ENCODE measurements around the gene PHLPP1.

Gene PHLPP1

DNA sequence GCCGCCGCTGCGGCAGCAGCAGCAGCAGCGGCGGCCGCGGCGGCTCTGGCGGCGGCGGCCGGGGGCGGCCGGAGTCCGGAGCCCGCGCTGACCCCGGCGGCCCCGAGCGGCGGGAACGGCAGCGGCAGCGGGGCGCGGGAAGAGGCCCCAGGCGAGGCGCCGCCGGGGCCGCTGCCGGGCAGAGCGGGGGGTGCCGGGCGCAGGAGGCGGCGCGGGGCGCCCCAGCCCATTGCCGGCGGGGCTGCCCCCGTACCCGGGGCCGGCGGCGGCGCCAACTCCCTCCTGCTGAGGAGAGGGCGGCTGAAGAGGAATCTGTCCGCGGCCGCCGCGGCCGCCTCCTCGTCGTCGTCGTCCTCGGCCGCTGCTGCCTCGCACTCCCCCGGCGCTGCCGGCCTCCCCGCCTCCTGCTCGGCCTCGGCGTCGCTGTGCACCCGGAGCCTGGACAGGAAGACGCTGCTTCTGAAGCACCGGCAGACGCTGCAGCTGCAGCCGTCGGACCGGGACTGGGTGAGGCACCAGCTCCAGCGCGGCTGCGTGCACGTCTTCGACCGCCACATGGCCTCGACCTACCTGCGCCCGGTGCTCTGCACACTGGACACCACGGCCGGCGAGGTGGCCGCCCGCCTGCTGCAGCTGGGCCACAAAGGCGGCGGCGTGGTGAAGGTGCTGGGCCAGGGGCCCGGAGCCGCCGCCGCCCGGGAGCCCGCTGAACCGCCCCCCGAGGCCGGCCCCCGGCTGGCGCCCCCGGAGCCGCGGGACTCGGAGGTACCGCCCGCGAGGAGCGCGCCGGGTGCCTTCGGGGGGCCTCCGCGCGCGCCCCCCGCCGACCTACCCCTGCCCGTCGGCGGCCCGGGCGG, 646 bp downstream of the PHLPP1 start:
- TF ChIP-seq CSDC2 (CRISPR knock-in tag; IDR thresholded peaks at IDR 0.05) (no peak), RARB (CRISPR knock-in tag; IDR thresholded peaks at IDR 0.05) (no peak), GLIS3 (CRISPR knock-in tag; IDR thresholded peaks at IDR 0.05) (no peak), ESRRG (CRISPR knock-in tag; IDR thresholded peaks at IDR 0.05) (no peak), ISL1 (CRISPR knock-in tag; IDR thresholded peaks at IDR 0.05) (no peak), ARNTL (CRISPR knock-in tag; IDR thresholded peaks at IDR 0.05; ENCODE audit: borderline replicate concordance, low read depth) (no peak), SNAI2 (CRISPR knock-in tag; IDR thresholded peaks at IDR 0.05) (no peak), OSR1 (CRISPR knock-in tag; IDR thresholded peaks at IDR 0.05) (no peak), TOX (CRISPR knock-in tag; IDR thresholded peaks at IDR 0.05; ENCODE audit: borderline replicate concordance) (no peak), ZFP3 (CRISPR knock-in tag; IDR thresholded peaks at IDR 0.05) (no peak), ZFP30 (CRISPR knock-in tag; IDR thresholded peaks at IDR 0.05) (no peak), ZNF70 (CRISPR knock-in tag; IDR thresholded peaks at IDR 0.05) (no peak)
- TF ChIP-seq, protein P1, sequence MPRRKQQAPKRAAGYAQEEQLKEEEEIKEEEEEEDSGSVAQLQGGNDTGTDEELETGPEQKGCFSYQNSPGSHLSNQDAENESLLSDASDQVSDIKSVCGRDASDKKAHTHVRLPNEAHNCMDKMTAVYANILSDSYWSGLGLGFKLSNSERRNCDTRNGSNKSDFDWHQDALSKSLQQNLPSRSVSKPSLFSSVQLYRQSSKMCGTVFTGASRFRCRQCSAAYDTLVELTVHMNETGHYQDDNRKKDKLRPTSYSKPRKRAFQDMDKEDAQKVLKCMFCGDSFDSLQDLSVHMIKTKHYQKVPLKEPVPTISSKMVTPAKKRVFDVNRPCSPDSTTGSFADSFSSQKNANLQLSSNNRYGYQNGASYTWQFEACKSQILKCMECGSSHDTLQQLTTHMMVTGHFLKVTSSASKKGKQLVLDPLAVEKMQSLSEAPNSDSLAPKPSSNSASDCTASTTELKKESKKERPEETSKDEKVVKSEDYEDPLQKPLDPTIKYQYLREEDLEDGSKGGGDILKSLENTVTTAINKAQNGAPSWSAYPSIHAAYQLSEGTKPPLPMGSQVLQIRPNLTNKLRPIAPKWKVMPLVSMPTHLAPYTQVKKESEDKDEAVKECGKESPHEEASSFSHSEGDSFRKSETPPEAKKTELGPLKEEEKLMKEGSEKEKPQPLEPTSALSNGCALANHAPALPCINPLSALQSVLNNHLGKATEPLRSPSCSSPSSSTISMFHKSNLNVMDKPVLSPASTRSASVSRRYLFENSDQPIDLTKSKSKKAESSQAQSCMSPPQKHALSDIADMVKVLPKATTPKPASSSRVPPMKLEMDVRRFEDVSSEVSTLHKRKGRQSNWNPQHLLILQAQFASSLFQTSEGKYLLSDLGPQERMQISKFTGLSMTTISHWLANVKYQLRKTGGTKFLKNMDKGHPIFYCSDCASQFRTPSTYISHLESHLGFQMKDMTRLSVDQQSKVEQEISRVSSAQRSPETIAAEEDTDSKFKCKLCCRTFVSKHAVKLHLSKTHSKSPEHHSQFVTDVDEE (CRISPR knock-in tag; IDR thresholded peaks at IDR 0.05): no peak
- TF ChIP-seq, protein P2, sequence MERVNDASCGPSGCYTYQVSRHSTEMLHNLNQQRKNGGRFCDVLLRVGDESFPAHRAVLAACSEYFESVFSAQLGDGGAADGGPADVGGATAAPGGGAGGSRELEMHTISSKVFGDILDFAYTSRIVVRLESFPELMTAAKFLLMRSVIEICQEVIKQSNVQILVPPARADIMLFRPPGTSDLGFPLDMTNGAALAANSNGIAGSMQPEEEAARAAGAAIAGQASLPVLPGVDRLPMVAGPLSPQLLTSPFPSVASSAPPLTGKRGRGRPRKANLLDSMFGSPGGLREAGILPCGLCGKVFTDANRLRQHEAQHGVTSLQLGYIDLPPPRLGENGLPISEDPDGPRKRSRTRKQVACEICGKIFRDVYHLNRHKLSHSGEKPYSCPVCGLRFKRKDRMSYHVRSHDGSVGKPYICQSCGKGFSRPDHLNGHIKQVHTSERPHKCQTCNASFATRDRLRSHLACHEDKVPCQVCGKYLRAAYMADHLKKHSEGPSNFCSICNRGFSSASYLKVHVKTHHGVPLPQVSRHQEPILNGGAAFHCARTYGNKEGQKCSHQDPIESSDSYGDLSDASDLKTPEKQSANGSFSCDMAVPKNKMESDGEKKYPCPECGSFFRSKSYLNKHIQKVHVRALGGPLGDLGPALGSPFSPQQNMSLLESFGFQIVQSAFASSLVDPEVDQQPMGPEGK (CRISPR knock-in tag; IDR thresholded peaks at IDR 0.05; ENCODE audit: borderline replicate concordance): no peak
- TF ChIP-seq, protein P3, sequence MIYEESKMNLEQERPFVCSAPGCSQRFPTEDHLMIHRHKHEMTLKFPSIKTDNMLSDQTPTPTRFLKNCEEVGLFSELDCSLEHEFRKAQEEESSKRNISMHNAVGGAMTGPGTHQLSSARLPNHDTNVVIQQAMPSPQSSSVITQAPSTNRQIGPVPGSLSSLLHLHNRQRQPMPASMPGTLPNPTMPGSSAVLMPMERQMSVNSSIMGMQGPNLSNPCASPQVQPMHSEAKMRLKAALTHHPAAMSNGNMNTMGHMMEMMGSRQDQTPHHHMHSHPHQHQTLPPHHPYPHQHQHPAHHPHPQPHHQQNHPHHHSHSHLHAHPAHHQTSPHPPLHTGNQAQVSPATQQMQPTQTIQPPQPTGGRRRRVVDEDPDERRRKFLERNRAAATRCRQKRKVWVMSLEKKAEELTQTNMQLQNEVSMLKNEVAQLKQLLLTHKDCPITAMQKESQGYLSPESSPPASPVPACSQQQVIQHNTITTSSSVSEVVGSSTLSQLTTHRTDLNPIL (CRISPR knock-in tag; IDR thresholded peaks at IDR 0.05; ENCODE audit: low read depth): no peak
- peak; percentile 3; the same call in 2 of the 3 replicates for ATAC-seq

DNA sequence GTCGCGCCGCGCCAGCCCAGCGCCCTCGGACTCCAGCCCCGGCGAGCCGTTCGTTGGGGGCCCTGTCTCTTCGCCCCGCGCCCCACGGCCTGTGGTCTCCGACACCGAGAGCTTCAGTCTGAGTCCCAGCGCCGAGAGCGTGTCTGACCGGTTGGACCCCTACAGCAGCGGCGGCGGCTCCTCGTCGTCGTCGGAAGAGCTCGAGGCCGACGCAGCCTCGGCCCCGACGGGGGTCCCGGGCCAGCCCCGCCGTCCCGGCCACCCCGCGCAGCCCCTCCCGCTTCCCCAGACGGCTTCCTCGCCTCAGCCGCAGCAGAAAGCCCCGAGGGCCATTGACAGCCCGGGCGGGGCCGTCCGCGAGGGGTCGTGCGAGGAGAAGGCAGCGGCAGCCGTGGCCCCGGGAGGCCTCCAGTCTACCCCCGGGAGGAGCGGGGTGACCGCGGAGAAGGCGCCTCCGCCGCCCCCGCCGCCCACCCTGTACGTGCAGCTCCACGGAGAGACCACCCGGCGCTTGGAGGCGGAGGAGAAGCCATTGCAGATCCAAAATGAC, 1.4 kb downstream of the PHLPP1 start:
- TF ChIP-seq PPARA (CRISPR knock-in tag; IDR thresholded peaks at IDR 0.05; ENCODE audit: borderline replicate concordance) (no peak), TOX (CRISPR knock-in tag; IDR thresholded peaks at IDR 0.05; ENCODE audit: borderline replicate concordance) (no peak), GLIS3 (CRISPR knock-in tag; IDR thresholded peaks at IDR 0.05) (no peak), ARNTL (CRISPR knock-in tag; IDR thresholded peaks at IDR 0.05; ENCODE audit: borderline replicate concordance, low read depth) (no peak), ISL1 (CRISPR knock-in tag; IDR thresholded peaks at IDR 0.05) (no peak), RARB (CRISPR knock-in tag; IDR thresholded peaks at IDR 0.05) (no peak), ESRRG (CRISPR knock-in tag; IDR thresholded peaks at IDR 0.05) (no peak), OSR1 (CRISPR knock-in tag; IDR thresholded peaks at IDR 0.05) (no peak), ZNF565 (CRISPR knock-in tag; conservative IDR thresholded peaks at IDR 0.05; ENCODE audit: low read depth) (no peak), ZFP3 (CRISPR knock-in tag; IDR thresholded peaks at IDR 0.05) (no peak), ZNF8 (CRISPR knock-in tag; IDR thresholded peaks at IDR 0.05) (no peak), ZFP30 (CRISPR knock-in tag; IDR thresholded peaks at IDR 0.05) (no peak), SNAI2 (CRISPR knock-in tag; IDR thresholded peaks at IDR 0.05) (no peak), CSDC2 (CRISPR knock-in tag; IDR thresholded peaks at IDR 0.05) (no peak)
- TF ChIP-seq, protein P1 (CRISPR knock-in tag; IDR thresholded peaks at IDR 0.05): no peak
- TF ChIP-seq, protein P4, sequence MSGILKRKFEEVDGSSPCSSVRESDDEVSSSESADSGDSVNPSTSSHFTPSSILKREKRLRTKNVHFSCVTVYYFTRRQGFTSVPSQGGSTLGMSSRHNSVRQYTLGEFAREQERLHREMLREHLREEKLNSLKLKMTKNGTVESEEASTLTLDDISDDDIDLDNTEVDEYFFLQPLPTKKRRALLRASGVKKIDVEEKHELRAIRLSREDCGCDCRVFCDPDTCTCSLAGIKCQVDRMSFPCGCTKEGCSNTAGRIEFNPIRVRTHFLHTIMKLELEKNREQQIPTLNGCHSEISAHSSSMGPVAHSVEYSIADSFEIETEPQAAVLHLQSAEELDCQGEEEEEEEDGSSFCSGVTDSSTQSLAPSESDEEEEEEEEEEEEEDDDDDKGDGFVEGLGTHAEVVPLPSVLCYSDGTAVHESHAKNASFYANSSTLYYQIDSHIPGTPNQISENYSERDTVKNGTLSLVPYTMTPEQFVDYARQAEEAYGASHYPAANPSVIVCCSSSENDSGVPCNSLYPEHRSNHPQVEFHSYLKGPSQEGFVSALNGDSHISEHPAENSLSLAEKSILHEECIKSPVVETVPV (CRISPR knock-in tag; IDR thresholded peaks at IDR 0.05): no peak
- TF ChIP-seq, protein P5, sequence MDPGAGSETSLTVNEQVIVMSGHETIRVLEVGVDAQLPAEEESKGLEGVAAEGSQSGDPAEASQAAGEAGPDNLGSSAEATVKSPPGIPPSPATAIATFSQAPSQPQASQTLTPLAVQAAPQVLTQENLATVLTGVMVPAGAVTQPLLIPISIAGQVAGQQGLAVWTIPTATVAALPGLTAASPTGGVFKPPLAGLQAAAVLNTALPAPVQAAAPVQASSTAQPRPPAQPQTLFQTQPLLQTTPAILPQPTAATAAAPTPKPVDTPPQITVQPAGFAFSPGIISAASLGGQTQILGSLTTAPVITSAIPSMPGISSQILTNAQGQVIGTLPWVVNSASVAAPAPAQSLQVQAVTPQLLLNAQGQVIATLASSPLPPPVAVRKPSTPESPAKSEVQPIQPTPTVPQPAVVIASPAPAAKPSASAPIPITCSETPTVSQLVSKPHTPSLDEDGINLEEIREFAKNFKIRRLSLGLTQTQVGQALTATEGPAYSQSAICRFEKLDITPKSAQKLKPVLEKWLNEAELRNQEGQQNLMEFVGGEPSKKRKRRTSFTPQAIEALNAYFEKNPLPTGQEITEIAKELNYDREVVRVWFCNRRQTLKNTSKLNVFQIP (CRISPR knock-in tag; IDR thresholded peaks at IDR 0.05; ENCODE audit: borderline replicate concordance, low read depth): no peak
- TF ChIP-seq, protein P3 (CRISPR knock-in tag; IDR thresholded peaks at IDR 0.05; ENCODE audit: low read depth): no peak
- ATAC-seq: no peak

Data from SK-N-SH treated with all-trans-retinoic acid at 6 μM for 48 hours (cell line).